GM19240 (cell line): Measurements from ENCODE around the gene KRTAP1-3.
"Not testable (repeated sequence)": the region's sequence is repeated elsewhere in the genome, so short reads cannot be mapped to it uniquely, and the experiment has no call there.

ENCODE experiments used
- DNase-seq: peaks from one replicate; pipeline ENCODE4 v3.0.0; 2011; ENCODE audit warnings: low spot score; ENCODE audit not compliant: insufficient read length

Gene KRTAP1-3

DNA sequence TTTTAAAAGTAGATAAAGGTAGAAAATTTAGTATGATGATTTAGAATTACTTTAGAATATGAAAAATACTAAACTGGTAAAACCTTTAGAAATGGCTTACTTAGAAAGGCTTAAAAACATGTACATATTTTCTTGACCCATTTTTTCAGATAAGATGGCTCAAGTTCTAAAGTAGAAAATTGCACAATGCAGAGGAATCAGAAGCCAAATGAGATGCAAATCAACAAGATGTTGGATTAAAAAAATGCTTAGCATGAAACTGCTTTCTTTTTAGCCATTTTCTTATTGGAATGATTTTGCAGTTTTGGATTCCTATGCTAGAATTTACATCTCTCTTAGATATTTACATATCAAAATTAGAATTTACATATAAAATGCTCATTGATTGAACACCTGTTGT lies 24.2 kb downstream of the KRTAP1-3 start:
- no peak for DNase-seq

GRCh38 chr17:41009936-41010335 lies 24.7 kb downstream of the KRTAP1-3 start:
- DNase-seq: no peak

- no peak for DNase-seq
These were observed 25.3 kb downstream of the KRTAP1-3 start for GRCh38 chr17:41009301-41009760.

- no peak for DNase-seq
These were observed 25.9 kb downstream of the KRTAP1-3 start, which contains the start of gene KRTAP3-1 for GRCh38 chr17:41008811-41009210. Gene KRTAP3-1, minus strand, starts transcription at chr17:41009128. Its CDS starts 54 bp downstream, at chr17:41009074.

DNA sequence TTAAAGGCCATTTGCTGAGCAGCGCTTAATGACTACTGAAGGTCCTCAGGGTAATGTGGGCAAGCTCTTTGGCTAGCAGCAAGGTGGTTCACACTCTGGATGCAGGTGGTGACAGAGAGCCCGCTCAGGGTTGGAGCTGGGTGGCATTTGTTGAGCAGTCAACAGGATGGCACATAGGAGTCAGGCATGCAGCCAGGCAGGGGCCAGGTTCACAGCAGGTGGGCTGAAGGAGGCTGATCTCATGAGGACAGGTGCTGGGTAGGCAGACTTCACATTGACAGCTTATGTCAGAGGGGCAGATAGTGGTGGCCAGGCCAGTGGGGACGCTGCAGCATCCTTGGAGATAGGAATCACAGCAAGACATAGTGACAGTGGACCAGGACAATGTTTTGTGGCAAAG lies 30.3 kb downstream of the KRTAP1-3 start:
- DNase-seq: no peak

DNA sequence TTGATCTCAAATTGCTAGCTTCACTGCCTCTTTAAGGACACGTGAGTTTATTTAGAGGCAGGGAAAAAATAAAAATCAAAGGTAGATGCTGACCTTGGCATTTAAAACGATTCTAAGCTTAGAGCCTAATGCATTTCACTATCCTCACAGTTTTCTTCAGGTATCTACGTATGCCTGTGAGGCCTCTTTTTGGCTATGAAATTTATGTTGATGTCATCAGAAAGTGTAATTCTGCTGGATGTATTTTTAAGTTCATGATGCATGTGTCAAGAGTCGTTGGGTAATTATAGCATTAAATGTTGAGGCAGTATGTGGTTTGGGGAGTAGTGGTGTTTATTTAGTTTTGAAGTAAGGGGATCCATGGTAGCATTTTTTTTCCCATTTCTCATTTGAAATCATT lies 30.7 kb downstream of the KRTAP1-3 start:
- no peak for DNase-seq

DNA sequence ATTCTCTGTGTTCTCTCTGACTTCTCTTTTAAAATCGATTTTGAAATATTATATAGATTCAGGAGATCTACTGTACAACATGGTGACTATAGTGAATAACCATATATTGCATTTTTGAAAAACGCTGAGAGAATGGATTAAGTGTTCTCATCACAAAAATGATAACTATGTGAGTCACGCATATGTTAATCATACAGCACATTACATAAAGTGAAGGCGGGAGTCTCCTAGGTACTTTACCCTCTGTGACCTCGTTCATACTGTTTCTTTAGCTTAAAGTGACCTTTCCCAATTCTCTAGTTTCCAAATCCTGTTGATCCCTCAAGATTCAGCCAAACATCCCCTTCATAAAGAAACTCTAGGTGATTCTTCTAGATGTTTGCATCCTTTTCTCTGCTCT lies 31.9 kb downstream of the KRTAP1-3 start:
- DNase-seq: no peak

GRCh38 chr17:41001795-41002194 lies 32.9 kb downstream of the KRTAP1-3 start:
- no peak for DNase-seq

DNA sequence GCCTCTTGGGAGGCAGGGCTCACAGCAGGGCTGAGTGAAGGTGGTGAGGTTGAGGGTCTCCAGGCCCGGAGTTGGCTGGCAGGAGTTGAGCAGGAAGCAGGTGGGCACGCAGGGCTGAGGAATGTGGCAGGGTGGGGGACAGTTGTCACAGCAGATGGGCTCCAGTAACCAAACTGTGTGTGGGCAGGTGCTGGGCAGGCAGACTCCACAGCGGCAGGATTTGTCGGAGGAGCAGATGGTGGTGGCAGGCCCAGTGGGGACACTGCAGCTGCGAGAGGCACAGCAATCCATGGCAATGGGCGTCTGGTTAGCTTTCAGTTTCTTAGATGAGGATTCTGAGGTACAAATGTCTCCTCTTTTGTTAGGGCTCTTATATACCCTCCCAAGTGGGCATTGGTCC lies 35.1 kb downstream of the KRTAP1-3 start, which contains the start of gene KRTAP3-2:
Gene KRTAP3-2 (minus strand): TSS at position 344 of the 400 bp plus-strand sequence. CDS start 53 bp downstream, at position 291.
- DNase-seq: not testable (repeated sequence)

DNA sequence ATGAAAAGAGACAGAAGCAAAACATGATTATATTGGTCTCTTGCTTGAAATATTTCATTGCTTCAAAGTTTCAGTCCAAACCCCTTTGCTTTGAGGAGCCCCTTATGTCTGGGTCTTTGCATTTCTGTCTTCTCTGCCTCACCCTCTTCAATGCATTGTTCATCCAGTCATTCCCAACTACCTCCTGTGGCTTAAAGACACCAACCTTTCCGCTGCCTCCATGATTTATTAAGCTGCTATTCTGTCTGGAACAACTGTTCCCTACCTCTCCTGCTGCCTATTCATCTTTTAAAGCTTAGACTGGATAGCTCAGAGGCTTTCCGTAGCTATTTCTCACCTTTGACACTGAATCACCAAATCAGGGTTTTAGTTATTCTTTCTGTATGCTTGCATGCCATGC lies 37.3 kb downstream of the KRTAP1-3 start:
- no peak for DNase-seq

DNA sequence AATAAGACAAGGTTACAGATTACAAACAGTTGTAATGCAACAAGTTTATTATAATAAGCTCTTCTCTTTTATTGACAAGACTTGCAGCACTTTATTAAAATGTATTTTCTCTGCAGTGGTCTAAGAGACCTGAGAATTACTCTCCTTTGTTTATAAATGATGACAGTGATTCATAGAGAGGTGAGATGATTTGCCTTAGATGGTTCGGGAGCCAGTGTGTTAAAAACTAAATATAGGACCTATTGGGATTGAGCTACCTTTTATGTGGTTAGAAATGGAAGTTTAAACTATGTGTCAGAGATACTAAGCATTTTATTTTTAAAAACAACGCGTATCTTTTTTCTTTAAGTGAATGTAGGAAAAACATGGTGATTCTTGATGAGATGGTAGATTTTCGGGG lies 37.8 kb downstream of the KRTAP1-3 start:
- DNase-seq: no peak

- DNase-seq: no peak
These were observed 39.6 kb downstream of the KRTAP1-3 start for GRCh38 chr17:40995116-40995515.

DNA sequence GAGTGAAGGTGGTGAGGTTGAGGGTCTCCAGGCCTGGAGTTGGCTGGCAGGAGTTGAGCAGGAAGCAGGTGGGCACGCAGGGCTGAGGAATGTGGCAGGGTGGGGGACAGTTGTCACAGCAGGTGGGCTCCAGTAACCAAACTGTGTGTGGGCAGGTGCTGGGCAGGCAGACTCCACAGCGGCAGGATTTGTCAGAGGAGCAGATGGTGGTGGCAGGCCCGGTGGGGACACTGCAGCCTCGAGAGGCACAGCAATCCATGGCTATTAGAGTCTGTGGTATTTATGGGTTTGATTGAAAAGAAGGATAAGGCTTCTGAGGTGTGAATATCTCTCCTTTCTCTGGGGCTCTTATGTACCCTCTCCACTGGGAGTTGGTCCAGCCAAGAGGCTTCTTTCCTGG lies 40.8 kb downstream of the KRTAP1-3 start, which contains the start of gene KRTAP3-3:
Gene KRTAP3-3 (minus strand): TSS at position 326 of the 400 bp plus-strand sequence. CDS start 67 bp downstream, at position 259.
- no peak for DNase-seq

DNA sequence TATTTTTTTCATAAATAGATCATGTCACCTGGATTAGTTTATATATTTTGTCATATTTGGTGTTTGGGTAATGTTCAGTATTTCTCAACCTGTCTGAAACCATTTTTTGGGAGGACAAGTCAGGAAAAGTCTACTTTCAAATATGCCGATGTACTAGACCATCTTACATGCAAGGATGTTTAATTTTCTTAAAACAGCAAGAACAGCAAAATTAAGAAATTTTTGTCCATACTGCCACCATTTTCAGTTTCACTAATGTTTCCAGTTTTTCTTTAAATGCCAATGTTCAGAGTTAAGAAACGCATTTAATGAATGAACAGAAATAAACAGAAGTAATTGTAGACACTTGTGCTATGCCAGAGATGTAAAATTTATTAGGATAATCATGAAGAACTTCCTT lies 41.6 kb downstream of the KRTAP1-3 start:
- no peak for DNase-seq

- DNase-seq: no peak
These were observed 42.0 kb downstream of the KRTAP1-3 start for GRCh38 chr17:40992666-40993065.

DNA sequence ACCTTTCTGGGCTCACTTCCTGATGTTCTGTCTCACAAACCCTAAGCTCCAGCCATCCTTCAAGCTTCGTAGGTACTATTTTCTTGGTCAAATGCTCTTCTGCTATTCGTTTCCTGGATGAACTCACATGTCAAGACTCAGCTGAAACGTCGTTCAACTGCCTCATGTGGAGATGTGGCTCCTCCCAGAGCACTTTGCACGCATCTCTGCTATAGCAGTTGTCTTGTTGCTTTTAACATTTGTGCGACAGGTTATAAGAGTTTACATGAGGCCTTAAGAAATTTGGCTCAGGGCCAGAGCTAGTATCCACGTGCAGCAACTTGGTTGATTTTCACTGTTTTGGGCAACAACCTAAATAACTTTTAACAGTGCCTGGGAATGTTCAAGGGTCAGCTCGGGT lies 47.8 kb downstream of the KRTAP1-3 start:
- DNase-seq: no peak

- DNase-seq: no peak
These were observed 50.4 kb downstream of the KRTAP1-3 start, which contains the start of gene KRT40 for GRCh38 chr17:40984226-40984625. Gene KRT40, minus strand, starts transcription at chr17:40984326. Its CDS starts 53 bp downstream, at chr17:40984273.
